Measurements from ENCODE around the gene FCN3. TPM values are rescaled to one million over a fixed set of nuclear protein-coding genes. Genes with fewer than 3 reads are reported as not detected.

Gene FCN3
- total RNA-seq, 2 experiments from 2014 or later, result not detected

DNA sequence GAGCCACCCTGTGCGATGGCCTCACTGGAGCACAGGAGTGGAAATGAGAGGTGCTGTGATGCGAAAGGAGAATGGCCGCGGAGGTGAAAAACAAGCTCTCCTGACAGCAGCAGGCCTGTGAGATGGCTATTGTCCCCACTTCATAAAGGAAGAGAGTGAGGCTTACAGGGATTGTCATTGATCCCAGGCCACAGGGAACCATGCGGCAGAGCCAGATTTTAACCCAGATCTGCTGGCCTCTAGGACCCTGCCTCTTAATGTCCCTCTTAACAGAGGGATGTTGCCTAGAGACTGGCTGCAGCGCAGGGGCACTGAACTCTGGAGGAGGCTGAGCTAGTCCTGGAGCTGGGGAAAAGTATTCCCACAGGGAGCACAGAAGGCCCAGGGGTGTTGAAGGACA is 35.9 kb downstream of the FCN3 start:
- intact Hi-C loops (cut with micrococcal nuclease; ENCODE audit: unreplicated experiment), result no loop called here
- Histone ChIP-seq H4K20me1 (ENCODE audit: insufficient read depth, low read length) (no peaks in the 10 kb centered on the region), H3K9me2 (ENCODE audit: insufficient read depth, low read length) (no peaks in the 10 kb centered on the region), H3K36me3 (ENCODE audit: insufficient read depth, low read length) (peaks cover 34% of the 10 kb centered on the region), H3K4me3 (ENCODE audit: low read depth, low read length, poor library complexity, severe bottlenecking) (no peak overlapping the region), H3K9me3 (ENCODE audit: low read length) (no peaks in the 10 kb centered on the region), H3K4me2 (ENCODE audit: low read length) (no peak overlapping the region), H3K27ac (ENCODE audit: low read depth, low read length, poor library complexity, severe bottlenecking) (no peak overlapping the region), H3K4me1 (ENCODE audit: insufficient read depth, low read length, poor library complexity, severe bottlenecking) (peaks cover 40% of the 10 kb centered on the region), H2AFZ (ENCODE audit: low read length) (no peak overlapping the region), H3K79me2 (ENCODE audit: insufficient read depth, low read depth, low read length) (peaks cover 5% of the 10 kb centered on the region; the same call in 1 of the 2 replicates)
- TF ChIP-seq, protein P1, sequence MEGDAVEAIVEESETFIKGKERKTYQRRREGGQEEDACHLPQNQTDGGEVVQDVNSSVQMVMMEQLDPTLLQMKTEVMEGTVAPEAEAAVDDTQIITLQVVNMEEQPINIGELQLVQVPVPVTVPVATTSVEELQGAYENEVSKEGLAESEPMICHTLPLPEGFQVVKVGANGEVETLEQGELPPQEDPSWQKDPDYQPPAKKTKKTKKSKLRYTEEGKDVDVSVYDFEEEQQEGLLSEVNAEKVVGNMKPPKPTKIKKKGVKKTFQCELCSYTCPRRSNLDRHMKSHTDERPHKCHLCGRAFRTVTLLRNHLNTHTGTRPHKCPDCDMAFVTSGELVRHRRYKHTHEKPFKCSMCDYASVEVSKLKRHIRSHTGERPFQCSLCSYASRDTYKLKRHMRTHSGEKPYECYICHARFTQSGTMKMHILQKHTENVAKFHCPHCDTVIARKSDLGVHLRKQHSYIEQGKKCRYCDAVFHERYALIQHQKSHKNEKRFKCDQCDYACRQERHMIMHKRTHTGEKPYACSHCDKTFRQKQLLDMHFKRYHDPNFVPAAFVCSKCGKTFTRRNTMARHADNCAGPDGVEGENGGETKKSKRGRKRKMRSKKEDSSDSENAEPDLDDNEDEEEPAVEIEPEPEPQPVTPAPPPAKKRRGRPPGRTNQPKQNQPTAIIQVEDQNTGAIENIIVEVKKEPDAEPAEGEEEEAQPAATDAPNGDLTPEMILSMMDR (conservative IDR thresholded peaks at IDR 0.05; ENCODE audit: low read length), result no peak
- no peak for TF ChIP-seq EZH2phosphoT487 (IDR thresholded peaks at IDR 0.05; ENCODE audit: borderline replicate concordance, low read depth, low read length)
- POLR2A ChIA-PET, result interaction anchor here (0.5 to 0.9 kb wide), 2 partner anchors 11 to 199 kb away, joined by 4 read pairs; no protein-coding TSS in a partner anchor
- no peak for DNase-seq (ENCODE audit: low spot score)
- no TSS peak for BruUV-seq (replicated peaks)
- CTCF ChIA-PET (ENCODE audit: unreplicated experiment), result no interaction called here

DNA sequence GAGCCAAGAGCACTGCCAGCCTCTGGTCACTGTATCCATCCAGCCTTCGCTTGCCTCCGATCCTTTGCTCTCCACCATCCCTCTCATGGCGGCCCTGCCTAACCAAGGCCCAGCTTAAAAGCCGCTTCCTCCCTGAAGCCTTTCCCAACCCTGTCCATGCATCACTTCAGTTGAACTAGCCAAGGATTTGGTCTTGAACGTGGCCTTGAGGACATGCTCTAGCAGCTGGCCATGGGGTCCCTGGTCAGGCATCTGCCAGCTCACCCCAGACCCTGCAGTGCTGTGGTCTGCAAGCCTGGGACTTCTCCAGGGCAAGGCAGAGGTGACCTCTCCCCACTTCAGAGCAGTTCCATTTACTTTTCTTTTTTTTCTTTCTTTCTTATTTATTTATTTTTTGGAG is 37.9 kb downstream of the FCN3 start:
- Histone ChIP-seq H3K4me2 (ENCODE audit: low read length) (no peak overlapping the region), H4K20me1 (ENCODE audit: insufficient read depth, low read length) (no peaks in the 10 kb centered on the region), H3K79me2 (ENCODE audit: insufficient read depth, low read depth, low read length) (no peaks in the 10 kb centered on the region), H3K36me3 (ENCODE audit: insufficient read depth, low read length) (peaks cover 54% of the 10 kb centered on the region), H2AFZ (ENCODE audit: low read length) (no peak overlapping the region), H3K27ac (ENCODE audit: low read depth, low read length, poor library complexity, severe bottlenecking) (no peak overlapping the region), H3K9me2 (ENCODE audit: insufficient read depth, low read length) (no peaks in the 10 kb centered on the region), H3K4me3 (ENCODE audit: low read depth, low read length, poor library complexity, severe bottlenecking) (no peak overlapping the region), H3K4me1 (ENCODE audit: insufficient read depth, low read length, poor library complexity, severe bottlenecking) (peaks cover 26% of the 10 kb centered on the region), H3K9me3 (ENCODE audit: low read length) (no peaks in the 10 kb centered on the region)
- TF ChIP-seq EZH2phosphoT487 (IDR thresholded peaks at IDR 0.05; ENCODE audit: borderline replicate concordance, low read depth, low read length), result no peak
- TF ChIP-seq, protein P1 (conservative IDR thresholded peaks at IDR 0.05; ENCODE audit: low read length), result no peak
- no peak for DNase-seq (ENCODE audit: low spot score)
- no TSS peak for BruUV-seq (replicated peaks)
- CTCF ChIA-PET (ENCODE audit: unreplicated experiment), result no interaction called here
- intact Hi-C loops (cut with micrococcal nuclease; ENCODE audit: unreplicated experiment), result no loop called here
- POLR2A ChIA-PET, result interaction anchor here (0.6 kb wide), 1 partner anchor 233 kb away, joined by 3 read pairs; no protein-coding TSS in a partner anchor

DNA sequence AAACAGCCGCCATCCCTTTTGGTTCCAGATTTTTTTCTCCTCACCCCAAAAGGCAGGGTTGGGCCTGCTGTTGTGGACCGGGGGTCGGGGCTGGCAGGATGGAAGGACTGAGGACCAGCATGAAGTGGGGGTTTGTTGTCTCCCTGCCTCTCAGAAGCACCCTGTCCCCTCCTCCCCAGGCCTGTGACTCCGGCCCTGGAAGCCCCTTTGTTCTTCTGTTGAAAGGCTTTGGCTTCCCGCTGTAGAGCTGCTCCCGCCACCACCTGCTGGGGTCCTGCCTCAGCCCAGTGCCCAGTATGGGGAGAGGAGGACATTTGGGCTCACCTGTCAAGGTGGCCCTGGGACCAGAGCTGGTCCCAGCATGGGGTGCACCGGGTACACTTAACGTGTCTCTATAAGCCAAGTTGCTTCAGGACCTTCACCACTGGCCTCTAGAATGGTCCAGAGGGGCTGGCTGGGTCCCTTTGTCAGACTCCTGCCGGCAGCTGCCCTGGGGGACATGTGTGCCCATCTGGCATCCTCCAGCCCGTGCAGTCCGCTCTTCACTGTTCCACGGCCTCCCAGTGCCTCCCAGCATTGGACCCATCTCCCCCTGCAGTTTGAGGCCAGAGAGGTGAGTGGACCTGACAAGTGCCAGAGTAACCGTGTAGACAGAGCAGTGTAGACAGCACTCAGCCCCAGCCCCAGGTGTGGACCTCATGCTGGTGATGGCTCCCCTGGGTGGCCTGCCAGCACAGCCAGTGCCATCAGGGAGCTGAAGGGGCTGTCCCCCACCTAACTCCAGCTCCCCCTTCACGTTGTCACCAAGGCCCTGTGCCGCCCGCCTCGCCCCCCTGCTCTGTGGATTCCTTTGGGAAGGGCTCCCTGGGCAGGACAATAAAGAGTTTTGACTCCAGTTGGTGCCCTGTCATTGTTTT is 38.9 kb downstream of the FCN3 start:
- Histone ChIP-seq H2AFZ (ENCODE audit: low read length) (no peak overlapping the region), H3K79me2 (ENCODE audit: insufficient read depth, low read depth, low read length) (0 out of 2 replicates have a peak, but pooled peaks cover under 1% of the 10 kb centered on the region), H3K4me3 (ENCODE audit: low read depth, low read length, poor library complexity, severe bottlenecking) (no peak overlapping the region), H3K4me2 (ENCODE audit: low read length) (no peak overlapping the region), H3K27ac (ENCODE audit: low read depth, low read length, poor library complexity, severe bottlenecking) (no peak overlapping the region), H3K9me3 (ENCODE audit: low read length) (no peaks in the 10 kb centered on the region), H3K9me2 (ENCODE audit: insufficient read depth, low read length) (no peaks in the 10 kb centered on the region), H3K36me3 (ENCODE audit: insufficient read depth, low read length) (peaks cover 64% of the 10 kb centered on the region), H3K4me1 (ENCODE audit: insufficient read depth, low read length, poor library complexity, severe bottlenecking) (peaks cover 16% of the 10 kb centered on the region), H4K20me1 (ENCODE audit: insufficient read depth, low read length) (no peaks in the 10 kb centered on the region)
- intact Hi-C loops (cut with micrococcal nuclease; ENCODE audit: unreplicated experiment), result no loop called here
- TF ChIP-seq, protein P1 (conservative IDR thresholded peaks at IDR 0.05; ENCODE audit: low read length), result no peak
- TF ChIP-seq EZH2phosphoT487 (IDR thresholded peaks at IDR 0.05; ENCODE audit: borderline replicate concordance, low read depth, low read length), result no peak
- CTCF ChIA-PET (ENCODE audit: unreplicated experiment), result no interaction called here
- DNase-seq (ENCODE audit: low spot score), result no peak
- POLR2A ChIA-PET, result interaction anchor here (0.6 kb wide), 1 partner anchor 364 kb away, joined by 3 read pairs; no protein-coding TSS in a partner anchor
- BruUV-seq (replicated peaks), result no TSS peak
